Left ventricle myocardium inferior (tissue), 1 donor: ENCODE results near the gene LOXL4. TPM values are rescaled to one million over a fixed set of nuclear protein-coding genes. Genes with fewer than 3 reads are reported as not detected.

Source experiments
- DNase-seq: peaks from one replicate; pipeline ENCODE4 v3.0.0-alpha.2; 2020
- H3K27ac ChIP-seq: fragments of 200-600 bp; replicated peaks from 2 replicates; pipeline ENCODE4 v1.8.0; 2021
- H3K27me3 ChIP-seq: fragments of 200-600 bp; 2 replicates; pipeline ENCODE4 v1.8.0; 2021; ENCODE audit warnings: low read depth
- H3K36me3 ChIP-seq: fragments of 200-600 bp; 2 replicates; pipeline ENCODE4 v1.8.0; 2021
- H3K4me1 ChIP-seq: fragments of 200-600 bp; 2 replicates; pipeline ENCODE4 v1.8.0; 2021
- H3K4me3 ChIP-seq: fragments of 200-600 bp; 2 replicates; pipeline ENCODE4 v1.8.0; 2021; ENCODE audit warnings: mild to moderate bottlenecking, moderate library complexity
- H3K9me3 ChIP-seq: fragments of 200-600 bp; replicated peaks from 2 replicates; pipeline ENCODE4 v1.8.0; 2021
- intact Hi-C: fragments of 100-400 bp; cut with micrococcal nuclease; formaldehyde crosslinking; loops from one replicate; pipeline ENCODE4 v1.11.0; 2022
- long read RNA-seq: library from polyadenylated mRNA; unstranded; transcript quantifications from one replicate; pipeline ENCODE4 v2.0.0, GENCODE V29; 2021
- total RNA-seq: library from RNA; stranded (reverse); fragmentation: NEBNext Ultra II Directional; extraction: Animal tissue kit (Norgen Biotek cat#: 25700); gene quantifications from one replicate; pipeline ENCODE4 v1.2.1, GENCODE V29; 2021
- TF ChIP-seq, protein P1 (sequence below): fragments of 200-600 bp; IDR thresholded peaks from 2 replicates; pipeline ENCODE4 v1.8.0; 2021; ENCODE audit warnings: antibody characterized with exemption, mild to moderate bottlenecking, borderline replicate concordance
- donor health status: DM: no; HTN: yes; CAD: no; lungs with severe emphysema.

LOXL4 gene
- 1.4 TPM for total RNA-seq
- long read RNA-seq, transcript LOXL4-201 (15 exons, 3,653 nt), result major isoform, 7 of 10 reads
- long read RNA-seq, partial matches to known transcripts, result 0 of 10 reads
- long read RNA-seq, other reads (novel, unspliced or antisense), result 3 of 10 reads

DNA sequence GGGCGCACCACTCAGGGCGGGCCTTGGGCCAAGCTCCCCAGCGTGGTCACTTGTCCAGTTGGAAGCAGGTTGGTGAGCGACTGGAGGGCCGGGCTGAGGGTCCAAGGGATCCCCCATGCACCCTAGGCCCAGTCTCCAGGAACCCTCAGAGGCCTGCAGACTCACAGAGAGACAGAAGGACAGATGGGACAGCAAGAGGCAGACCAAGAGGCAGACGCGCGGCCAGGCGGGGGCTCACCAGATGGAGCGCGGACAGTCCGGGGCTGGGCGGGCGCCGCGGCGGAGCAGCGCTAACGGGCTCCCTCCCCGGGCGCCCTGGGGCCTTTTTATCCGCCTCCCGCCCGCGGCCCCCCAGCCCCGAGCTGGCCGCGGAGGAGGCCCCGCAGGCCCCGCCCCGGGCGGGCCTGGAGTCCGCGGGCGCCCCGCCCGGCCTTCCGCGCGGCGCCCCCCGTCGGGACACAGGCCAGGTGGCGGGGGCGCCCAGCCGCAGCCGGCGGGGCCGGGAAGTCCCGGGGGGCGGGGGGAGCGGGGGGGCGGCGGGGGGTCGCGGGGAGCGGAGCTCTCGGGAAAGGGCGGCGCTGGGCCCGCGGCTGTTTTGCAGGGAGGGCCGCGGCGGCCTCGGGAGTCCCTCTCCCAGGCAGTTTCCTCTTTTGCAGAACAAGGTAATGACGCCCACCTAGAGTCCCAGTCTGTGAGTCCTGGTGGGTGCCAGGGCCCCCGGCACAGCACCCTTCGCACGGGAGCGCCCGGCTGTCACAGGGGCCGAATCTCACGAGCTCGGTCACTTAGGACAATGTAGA lies at the start of gene LOXL4:
Gene LOXL4 (minus strand): TSS at position 301 of the 800 bp plus-strand sequence. CDS start 5,175 bp downstream, outside the sequence.
- no peak for DNase-seq

DNA sequence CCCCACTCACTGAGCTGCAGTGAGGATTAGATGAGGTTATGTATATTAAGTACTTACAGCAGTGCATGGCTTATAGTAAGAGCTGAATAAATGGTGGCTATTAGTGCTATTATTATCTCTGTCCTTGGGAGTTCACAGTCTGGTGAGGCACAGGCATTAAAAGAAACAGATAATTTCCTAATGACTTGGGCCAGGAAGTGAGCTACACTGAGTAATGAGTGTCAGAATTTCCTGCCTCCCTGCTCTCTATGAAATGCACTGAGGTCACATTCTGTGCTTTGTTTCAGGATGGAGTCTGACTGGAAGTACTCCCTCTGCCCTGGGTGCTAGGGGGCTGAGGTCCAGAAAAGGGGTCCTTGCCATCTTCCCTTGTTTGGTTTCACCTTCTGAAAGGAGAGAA lies 48.7 kb upstream of the LOXL4 start:
- Histone ChIP-seq H3K27me3 (no peaks in the 10 kb centered on the region), H3K4me1 (peaks cover 17% of the 10 kb centered on the region), H3K27ac (peak overlapping the region; percentile 53), H3K36me3 (no peaks in the 10 kb centered on the region), H3K9me3 (no peaks in the 10 kb centered on the region), H3K4me3 (no peak overlapping the region)
- no peak for DNase-seq
- TF ChIP-seq, protein P1, sequence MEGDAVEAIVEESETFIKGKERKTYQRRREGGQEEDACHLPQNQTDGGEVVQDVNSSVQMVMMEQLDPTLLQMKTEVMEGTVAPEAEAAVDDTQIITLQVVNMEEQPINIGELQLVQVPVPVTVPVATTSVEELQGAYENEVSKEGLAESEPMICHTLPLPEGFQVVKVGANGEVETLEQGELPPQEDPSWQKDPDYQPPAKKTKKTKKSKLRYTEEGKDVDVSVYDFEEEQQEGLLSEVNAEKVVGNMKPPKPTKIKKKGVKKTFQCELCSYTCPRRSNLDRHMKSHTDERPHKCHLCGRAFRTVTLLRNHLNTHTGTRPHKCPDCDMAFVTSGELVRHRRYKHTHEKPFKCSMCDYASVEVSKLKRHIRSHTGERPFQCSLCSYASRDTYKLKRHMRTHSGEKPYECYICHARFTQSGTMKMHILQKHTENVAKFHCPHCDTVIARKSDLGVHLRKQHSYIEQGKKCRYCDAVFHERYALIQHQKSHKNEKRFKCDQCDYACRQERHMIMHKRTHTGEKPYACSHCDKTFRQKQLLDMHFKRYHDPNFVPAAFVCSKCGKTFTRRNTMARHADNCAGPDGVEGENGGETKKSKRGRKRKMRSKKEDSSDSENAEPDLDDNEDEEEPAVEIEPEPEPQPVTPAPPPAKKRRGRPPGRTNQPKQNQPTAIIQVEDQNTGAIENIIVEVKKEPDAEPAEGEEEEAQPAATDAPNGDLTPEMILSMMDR, result no peak
- intact Hi-C loops, result no loop called here

More for the DNA sequence above, at the start of gene LOXL4:
- Histone ChIP-seq H3K27ac (peak within 1 kb of the TSS; percentile 84), H3K4me3 (peak within 1 kb of the TSS; percentile 63), H3K9me3 (no peaks in the 10 kb centered on the region), H3K4me1 (peaks cover 37% of the 10 kb centered on the region), H3K36me3 (no peaks in the 10 kb centered on the region), H3K27me3 (no peaks in the 10 kb centered on the region)
- intact Hi-C loops, result loop anchor here (5.0 kb wide), 1 partner anchor 44 kb away; no protein-coding TSS in a partner anchor
- TF ChIP-seq, protein P1, result no peak

DNA sequence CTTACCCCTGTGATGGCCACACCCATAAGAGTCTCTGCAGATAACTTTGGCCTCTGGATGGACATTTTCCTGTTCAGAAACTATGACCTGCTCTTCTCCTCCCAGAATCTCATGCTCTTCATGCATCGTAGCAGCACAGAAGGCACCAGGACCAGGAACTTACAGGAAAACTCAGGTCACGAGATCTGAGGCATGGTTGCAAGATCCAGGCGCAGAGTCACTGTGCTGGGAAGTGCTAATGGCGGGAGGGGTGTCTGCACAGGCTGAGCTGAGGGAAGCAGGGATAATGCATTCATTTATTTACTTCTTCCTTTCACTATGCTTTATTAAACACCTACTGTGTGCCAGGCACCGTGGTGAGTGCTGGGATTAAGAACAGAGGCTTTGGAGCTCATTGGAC lies 48.2 kb upstream of the LOXL4 start:
- Histone ChIP-seq H3K4me3 (no peak overlapping the region), H3K4me1 (peaks cover 17% of the 10 kb centered on the region), H3K27me3 (no peaks in the 10 kb centered on the region), H3K36me3 (no peaks in the 10 kb centered on the region), H3K9me3 (no peaks in the 10 kb centered on the region), H3K27ac (peak overlapping the region; percentile 53)
- intact Hi-C loops, result no loop called here
- DNase-seq, result no peak
- TF ChIP-seq, protein P1, result no peak

DNA sequence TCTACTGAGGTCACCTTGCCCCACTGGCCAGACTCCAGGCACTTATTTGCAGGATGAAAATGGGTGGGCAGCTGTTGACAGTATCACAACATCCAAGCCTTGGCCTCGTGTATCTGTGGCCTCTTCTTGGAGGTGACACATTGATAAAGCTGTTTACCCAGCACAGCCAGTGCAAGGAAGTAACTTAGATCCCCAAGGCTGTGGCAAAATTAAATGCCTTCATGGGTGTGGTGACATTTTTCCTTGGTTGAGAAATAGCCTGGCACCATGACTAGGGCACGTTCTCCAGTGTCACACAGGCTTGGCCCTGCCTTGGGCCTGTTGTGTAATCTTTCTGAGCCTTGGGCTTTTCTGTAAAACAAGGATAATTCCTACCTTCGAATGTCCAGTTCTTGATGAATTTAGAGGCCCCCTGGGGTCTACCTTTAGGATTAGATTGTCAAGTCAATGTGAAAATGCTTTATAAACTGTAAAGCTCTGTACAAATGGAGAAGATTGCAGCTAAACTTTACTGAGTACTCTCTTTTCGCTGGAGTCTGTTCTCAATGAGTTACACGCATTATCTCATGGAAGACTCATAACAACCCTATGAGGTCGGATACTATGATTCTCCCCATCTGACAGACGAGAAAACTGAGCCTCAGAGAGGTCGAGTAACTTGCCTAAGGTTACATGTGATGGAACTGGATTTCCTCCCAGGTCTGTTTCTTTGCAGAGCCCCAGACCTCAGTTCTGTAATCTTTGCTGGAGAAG lies 46.7 kb upstream of the LOXL4 start:
- DNase-seq, result no peak
- no peaks in the 10 kb centered on the region for H3K9me3 ChIP-seq
- H3K36me3 ChIP-seq, result no peaks in the 10 kb centered on the region
- intact Hi-C loops, result loop anchor here (5.0 kb wide), 1 partner anchor 47 kb away; the partner anchor contains the start of gene LOXL4
- H3K4me1 ChIP-seq, result peaks cover 20% of the 10 kb centered on the region
- H3K27me3 ChIP-seq, result no peaks in the 10 kb centered on the region
- H3K4me3 ChIP-seq, result no peak overlapping the region
- TF ChIP-seq, protein P1, result no peak
- no peak overlapping the region for H3K27ac ChIP-seq

DNA sequence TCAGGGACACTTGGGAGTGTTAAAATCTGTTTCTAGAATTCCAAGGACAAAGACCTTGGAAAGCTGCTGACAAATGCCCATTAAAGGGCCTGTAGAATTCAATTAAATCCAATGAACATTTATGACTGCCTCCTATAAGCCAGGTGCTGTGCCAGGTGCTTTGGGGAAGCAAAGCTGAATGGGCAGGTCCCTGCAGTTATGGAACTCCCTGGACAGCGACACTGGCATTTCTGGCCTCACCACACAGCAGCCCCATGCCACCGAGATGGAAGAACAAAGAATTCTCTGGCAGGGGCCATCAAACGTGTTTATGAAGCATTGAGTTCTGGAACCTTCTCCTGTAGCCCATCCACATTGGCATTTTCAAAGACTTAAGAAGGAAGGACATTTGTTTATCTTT lies 45.6 kb upstream of the LOXL4 start:
- Histone ChIP-seq H3K4me3 (no peak overlapping the region), H3K4me1 (peaks cover 31% of the 10 kb centered on the region), H3K27ac (no peak overlapping the region), H3K9me3 (no peaks in the 10 kb centered on the region), H3K36me3 (no peaks in the 10 kb centered on the region), H3K27me3 (peaks cover 4% of the 10 kb centered on the region)
- no peak for DNase-seq
- TF ChIP-seq, protein P1, result no peak
- intact Hi-C loops, result loop anchor here (5.0 kb wide), 1 partner anchor 46 kb away; the partner anchor contains the start of gene LOXL4
